ENCODE measurements around the gene RIPOR3. TPM values are rescaled to one million over a fixed set of nuclear protein-coding genes. Genes with fewer than 3 reads are reported as not detected.

RIPOR3 gene
- 10 to 100 TPM in 3 of 4 donors, 1 to 10 TPM in 1; 8.2 to 51.2 (median 20.5) TPM for total RNA-seq

DNA sequence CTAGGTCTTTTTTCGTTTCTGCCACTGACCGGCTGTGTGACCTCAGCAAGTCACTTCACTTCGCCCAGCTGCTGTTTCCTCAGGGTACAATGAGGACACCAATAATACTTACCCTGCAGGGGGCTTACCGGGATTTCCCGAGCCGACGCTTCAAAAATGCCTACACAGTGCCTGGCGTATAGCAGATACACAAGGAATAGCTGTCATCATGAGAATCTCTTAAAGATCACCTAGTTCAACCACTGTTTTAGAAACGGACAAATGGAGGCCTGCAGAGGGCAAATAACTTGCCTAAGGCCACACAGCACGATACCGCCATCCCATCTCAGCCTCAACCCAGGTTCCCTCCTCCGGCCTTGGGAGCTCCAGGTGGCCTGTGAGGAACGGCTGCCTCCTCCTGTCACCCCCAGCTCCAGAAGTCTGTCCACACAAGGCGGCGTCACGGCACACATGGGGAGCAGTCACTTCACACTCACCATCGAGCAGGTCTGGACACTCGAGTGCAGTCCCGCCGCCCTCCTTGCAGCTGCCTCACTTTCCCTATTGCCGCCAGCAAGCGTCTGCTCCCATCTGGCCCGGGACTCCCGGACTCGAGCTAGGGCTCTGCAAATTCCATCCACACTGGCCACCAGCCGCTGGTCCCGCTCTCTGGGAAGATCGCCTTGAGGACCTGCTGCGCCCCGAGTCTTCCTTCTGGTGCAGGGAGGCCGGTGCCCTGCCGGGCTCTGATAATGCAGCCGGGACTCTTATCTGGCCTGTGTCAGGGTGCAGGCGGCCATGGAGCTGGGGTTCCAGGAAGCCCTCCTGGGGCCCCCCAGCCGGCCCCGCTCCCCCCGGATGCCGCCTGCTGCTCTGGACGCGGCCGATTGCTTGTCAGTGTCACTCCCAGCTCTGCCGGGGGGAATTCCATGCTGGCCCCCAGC is at the start of gene RIPOR3:
RIPOR3 (minus strand) TSS at position 893 of the 923 bp plus-strand sequence; CDS start at position 479, 414 bp downstream.
- no peak for TF ChIP-seq CTCF (IDR thresholded peaks at IDR 0.05)
- no peak for TF ChIP-seq POLR2A (IDR thresholded peaks at IDR 0.05)
- Histone ChIP-seq H3K27me3 (peaks cover 0 to 10% of the 10 kb centered on the region in 2 donors), H3K9me3 (no peaks in the 10 kb centered on the region), H3K36me3 (no peaks in the 10 kb centered on the region), H3K4me3 (peak within 1 kb of the TSS; percentile 23 to 55 (median 36)), H3K4me1 (peaks cover 0 to 31% (median 0%) of the 10 kb centered on the region in 4 donors), H3K27ac (peak within 1 kb of the TSS; percentile 40 to 81 (median 62))
- DNase-seq, result peak in 2 of 3 donors; percentile 55

GRCh38 chr20:50737352-50737751 is 46.0 kb upstream of the RIPOR3 start:
- H3K4me3 ChIP-seq, result no peak overlapping the region

GRCh38 chr20:50735813-50736212 is 44.5 kb upstream of the RIPOR3 start:
- no peaks in the 10 kb centered on the region for H3K27me3 ChIP-seq
- TF ChIP-seq CTCF (IDR thresholded peaks at IDR 0.05) (no peak), POLR2A (IDR thresholded peaks at IDR 0.05) (no peak)
- no peak overlapping the region for H3K27ac ChIP-seq
- no peak overlapping the region for H3K4me3 ChIP-seq
- peaks cover 0 to 8% (median 7%) of the 10 kb centered on the region in 4 donors for H3K4me1 ChIP-seq
- H3K9me3 ChIP-seq, result peaks cover 0 to 4% (median 0%) of the 10 kb centered on the region in 4 donors
- no peaks in the 10 kb centered on the region for H3K36me3 ChIP-seq
- DNase-seq, result no peak

More at GRCh38 chr20:50737352-50737751, 46.0 kb upstream of the RIPOR3 start:
- no peaks in the 10 kb centered on the region for H3K27me3 ChIP-seq
- DNase-seq, result no peak
- H3K4me1 ChIP-seq, result peaks cover 0 to 4% (median under 1%) of the 10 kb centered on the region in 4 donors
- H3K9me3 ChIP-seq, result no peaks in the 10 kb centered on the region
- H3K27ac ChIP-seq, result no peak overlapping the region
- no peak for TF ChIP-seq CTCF (IDR thresholded peaks at IDR 0.05)
- TF ChIP-seq POLR2A (IDR thresholded peaks at IDR 0.05), result no peak
- no peaks in the 10 kb centered on the region for H3K36me3 ChIP-seq

GRCh38 chr20:50734730-50735679 is 43.7 kb upstream of the RIPOR3 start:
- Histone ChIP-seq H3K36me3 (no peaks in the 10 kb centered on the region), H3K9me3 (peaks cover 0 to 4% (median 0%) of the 10 kb centered on the region in 4 donors), H3K27me3 (no peaks in the 10 kb centered on the region), H3K27ac (no peak overlapping the region), H3K4me1 (peaks cover 0 to 15% (median 10%) of the 10 kb centered on the region in 4 donors), H3K4me3 (no peak overlapping the region)
- DNase-seq, result no peak
- peak in 1 of 6 experiments; percentile 6 for TF ChIP-seq CTCF (IDR thresholded peaks at IDR 0.05)
- TF ChIP-seq POLR2A (IDR thresholded peaks at IDR 0.05), result no peak
